GM12878 (cell line): ENCODE data around the gene TARBP1. TPM values are rescaled to one million over a fixed set of nuclear protein-coding genes. Genes with fewer than 3 reads are reported as not detected.

ENCODE experiments used
- ATAC-seq: fragments of 200-7000 bp; cut with Tn5 transposase; 3 replicates; pipeline ENCODE4 v1.9.1; 2020; ENCODE audit warnings: mild to moderate bottlenecking, moderate library complexity
- BruUV-seq: library from RNA; stranded (reverse); fragments of 400-500 nt; replicated peaks from 2 replicates; lab custom pipeline; 2021; lab: Mats Ljungman, UMichigan
- CTCF ChIA-PET: fragments of 300-600 bp; sonication (Branson Sonifier 250); formaldehyde crosslinking; extraction: SDS; loops from one replicate; lab custom pipeline; 2021; ENCODE audit warnings: inconsistent platforms; lab: Yijun Ruan, JAX
- POLR2A ChIA-PET: fragments of 350-600 bp; formaldehyde crosslinking; extraction: SDS; loops from one replicate; lab custom pipeline; 2021; ENCODE audit warnings: inconsistent platforms; lab: Charles Lee
- RAD21 ChIA-PET: fragments of 300-600 bp; sonication (Branson Sonifier 250); formaldehyde crosslinking; loops from one replicate; lab custom pipeline; 2023; ENCODE audit warnings: antibody characterized with exemption; ENCODE audit not compliant: unreplicated experiment; lab: Charles Lee
- SMC1A ChIA-PET: fragments of 300-600 bp; sonication (Branson Sonifier 250); formaldehyde crosslinking; loops from one replicate; lab custom pipeline; 2023; ENCODE audit not compliant: unreplicated experiment, uncharacterized antibody; lab: Charles Lee
- DNase-seq: peaks from one replicate; pipeline ENCODE4 v3.0.0-alpha.2; 2011; ENCODE audit warnings: low read depth, low spot score
- FAIRE-seq: peaks from 3 replicates; lab custom pipeline; 2011; peaks lifted over from hg19 to GRCh38; lab: Jason Lieb, UNC
- H2AFZ ChIP-seq: 2 replicates; pipeline ENCODE4 v1.6.0; 2011; ENCODE audit warnings: low read depth, low read length, control low read depth; ENCODE audit not compliant: control insufficient read depth
- H3K27ac ChIP-seq: 2 replicates; pipeline ENCODE4 v1.5.1; 2011; ENCODE audit warnings: control low read depth; ENCODE audit not compliant: control insufficient read depth, insufficient read depth
- H3K27me3 ChIP-seq, 2 experiments: replicated peaks in 1 of 2; 2 replicates each; pipeline versions ENCODE4 v1.6.0 to v1.6.1; 2011; ENCODE audit warnings: low read length in 1 of 2; ENCODE audit not compliant: control insufficient read depth in 2 of 2, insufficient read depth in 2 of 2
- H3K36me3 ChIP-seq, 2 experiments: 2 replicates each; pipeline ENCODE4 v1.5.1; 2011; ENCODE audit warnings: low read length in 1 of 2; ENCODE audit not compliant: control insufficient read depth in 2 of 2, insufficient read depth in 2 of 2
- H3K4me1 ChIP-seq: 2 replicates; pipeline ENCODE4 v1.6.1; 2011; ENCODE audit warnings: mild to moderate bottlenecking, low read length, moderate library complexity, mixed read lengths; ENCODE audit not compliant: control insufficient read depth, insufficient read depth
- H3K4me2 ChIP-seq: 2 replicates; pipeline ENCODE4 v1.6.0; 2011; ENCODE audit warnings: control low read depth; ENCODE audit not compliant: control insufficient read depth, insufficient read depth
- H3K4me3 ChIP-seq: fragments of 200-600 bp; sonication (generic); 2 replicates; pipeline ENCODE4 v1.5.1; 2016
- H3K79me2 ChIP-seq: 2 replicates; pipeline ENCODE4 v1.6.0; 2011; ENCODE audit warnings: low read length; ENCODE audit not compliant: control insufficient read depth, insufficient read depth
- H3K9ac ChIP-seq: 2 replicates; pipeline ENCODE4 v1.8.0; 2011; ENCODE audit warnings: low read length, control low read depth, mixed read lengths; ENCODE audit not compliant: control insufficient read depth, insufficient read depth
- H3K9me3 ChIP-seq: replicated peaks from 3 replicates; pipeline ENCODE4 v1.5.1; 2011; ENCODE audit warnings: mild to moderate bottlenecking, low read length; ENCODE audit not compliant: control insufficient read depth, insufficient read depth
- H4K20me1 ChIP-seq: 2 replicates; pipeline ENCODE4 v1.6.0; 2011; ENCODE audit not compliant: control insufficient read depth, insufficient read depth
- ATF2 ChIP-seq: IDR thresholded peaks from 2 replicates; pipeline ENCODE4 v1.6.1; 2012; ENCODE audit warnings: low read length, inconsistent platforms
- CBX5 ChIP-seq: sonication (generic); IDR thresholded peaks from 2 replicates; pipeline ENCODE4 v1.6.1; 2016; ENCODE audit warnings: low read depth, moderate library complexity, mild to moderate bottlenecking, inconsistent platforms
- GATAD2B ChIP-seq: fragments of 450-650 bp; conservative IDR thresholded peaks from 2 replicates; pipeline ENCODE4 v1.6.1; 2017; ENCODE audit warnings: low read depth, mild to moderate bottlenecking, moderate library complexity
- HCFC1 ChIP-seq: fragments of 150-350 bp; IDR thresholded peaks from 2 replicates; pipeline ENCODE4 v1.6.1; 2014; ENCODE audit warnings: low read length
- HDGF ChIP-seq: fragments of 450-650 bp; IDR thresholded peaks from 2 replicates; pipeline ENCODE4 v1.6.1; 2016; ENCODE audit warnings: antibody characterized with exemption
- IRF4 ChIP-seq: IDR thresholded peaks from 2 replicates; pipeline ENCODE4 v1.6.1; 2011; ENCODE audit warnings: low read depth, low read length
- JUNB ChIP-seq: IDR thresholded peaks from 2 replicates; pipeline ENCODE4 v1.6.1; 2016; ENCODE audit warnings: antibody characterized with exemption, mild to moderate bottlenecking
- POLR2A ChIP-seq: IDR thresholded peaks from 2 replicates; pipeline ENCODE4 v1.6.1; 2011; ENCODE audit warnings: low read depth, mild to moderate bottlenecking, low read length
- SP1 ChIP-seq: IDR thresholded peaks from one replicate; pipeline ENCODE4 v1.6.1; 2011; ENCODE audit warnings: low read depth, low read length
- STAT3 ChIP-seq: IDR thresholded peaks from 2 replicates; pipeline ENCODE4 v1.6.1; 2011; ENCODE audit warnings: low read depth, low read length, improper control_type of control experiment
- TAF1 ChIP-seq: IDR thresholded peaks from 2 replicates; pipeline ENCODE4 v1.6.1; 2011; ENCODE audit warnings: mild to moderate bottlenecking, low read depth, low read length, borderline replicate concordance
- TCF12 ChIP-seq: IDR thresholded peaks from 2 replicates; pipeline ENCODE4 v1.6.1; 2011; ENCODE audit warnings: low read depth, mild to moderate bottlenecking, low read length
- YBX1 ChIP-seq: fragments of 450-650 bp; IDR thresholded peaks from 2 replicates; pipeline ENCODE4 v1.6.1; 2016; ENCODE audit warnings: antibody characterized with exemption
- YY1 ChIP-seq: IDR thresholded peaks from 2 replicates; pipeline ENCODE4 v1.6.1; 2011; ENCODE audit warnings: low read depth, mild to moderate bottlenecking, low read length
- WGBS: methylation state at CpG from one replicate; pipeline ENCODE4 v1.1.6; 2016; ENCODE audit warnings: low lambda C conversion rate; ENCODE audit not compliant: insufficient replicate concordance, insufficient coverage; ENCODE audit errors: missing lambda C conversion rate; 5-methylcytosine and 5-hydroxymethylcytosine counted together
- in situ Hi-C: fragments of 300-500 bp; cut with MboI; formaldehyde crosslinking; loops from 9 replicates; pipeline ENCODE4 v1.14.3; 2018; ENCODE audit warnings: mixed read lengths
- intact Hi-C: fragments of 100-400 bp; cut with micrococcal nuclease; formaldehyde crosslinking; loops from one replicate; pipeline ENCODE4 v1.14.2; 2022; ENCODE audit not compliant: unreplicated experiment
- polyA plus RNA-seq, 11 experiments: library from polyadenylated mRNA; depleted of rRNA in 4 of 11; unstranded in 6 of 11; stranded (reverse) in 5 of 11; fragments of >200 nt; fragmentation: Nextera tagmentation in 4 of 11; fragmentation: Illumina TruSeq in 1 of 11; extraction: Ambion mirVana in 4 of 11; extraction: Trizol in 1 of 11; gene quantifications; 1 replicate in 1 of 11; 2 replicates in 10 of 11; pipeline versions ENCODE4 v1.2.1 to v1.2.3, GENCODE V29; 2011 to 2016; ENCODE audit warnings: inconsistent platforms in 2 of 11, missing spikeins in 2 of 11, low read depth in 1 of 11
- total RNA-seq, 4 experiments: library from RNA; depleted of rRNA in 3 of 4; stranded (reverse); fragments of >200 nt in 3 of 4; fragmentation: Illumina TruSeq in 1 of 4; extraction: Trizol in 1 of 4; gene quantifications; 2 replicates each; pipeline versions ENCODE4 v1.2.1 to v1.2.3, GENCODE V29; 2013 to 2021
- TF ChIP-seq, protein P1 (sequence below): IDR thresholded peaks from 2 replicates; pipeline ENCODE4 v1.6.1; 2011; ENCODE audit warnings: low read depth, mild to moderate bottlenecking, low read length, moderate library complexity, borderline replicate concordance; ENCODE audit errors: extremely low read depth
- TF ChIP-seq, protein P2 (sequence below): fragments of 450-650 bp; IDR thresholded peaks from 2 replicates; pipeline ENCODE4 v1.6.1; 2017; ENCODE audit warnings: mild to moderate bottlenecking

TARBP1 gene
- total and polyA plus RNA-seq, 10 of the 15 experiments (the other 5 are each of a cell fraction or from before 2014, with no cell fraction given), result 10.8 to 94.4 (median 35.3) TPM

- in situ Hi-C loops, result no loop called here
- RAD21 ChIA-PET, result no interaction called here
- WGBS, result 50% methylated on average over 1 of the region's 1 CpG
- no peaks in the 10 kb centered on the region for H3K36me3 ChIP-seq
- H3K79me2 ChIP-seq, result no peaks in the 10 kb centered on the region
- H3K4me2 ChIP-seq, result no peak overlapping the region
- no peak for FAIRE-seq
- peaks cover 0 to 4% of the 10 kb centered on the region in 2 experiments; a peak in 1 of 4 replicates for H3K27me3 ChIP-seq
- no peak overlapping the region for H2AFZ ChIP-seq
- no peaks in the 10 kb centered on the region for H3K4me1 ChIP-seq
- DNase-seq, result no peak
- POLR2A ChIA-PET, result no interaction called here
- no peak overlapping the region for H3K27ac ChIP-seq
- no peak for ATAC-seq
- H3K4me3 ChIP-seq, result no peak overlapping the region
- H3K9me3 ChIP-seq, result no peaks in the 10 kb centered on the region
- no peaks in the 10 kb centered on the region for H4K20me1 ChIP-seq
- no peak for TF ChIP-seq ATF2
- TF ChIP-seq GATAD2B, result no peak
- no peak for TF ChIP-seq SP1
- no peak for TF ChIP-seq POLR2A
- no peak for TF ChIP-seq YY1
- no peak for TF ChIP-seq HCFC1
- TF ChIP-seq, protein P1, sequence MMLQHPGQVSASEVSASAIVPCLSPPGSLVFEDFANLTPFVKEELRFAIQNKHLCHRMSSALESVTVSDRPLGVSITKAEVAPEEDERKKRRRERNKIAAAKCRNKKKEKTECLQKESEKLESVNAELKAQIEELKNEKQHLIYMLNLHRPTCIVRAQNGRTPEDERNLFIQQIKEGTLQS, result no peak
- no peak for TF ChIP-seq IRF4
- TF ChIP-seq, protein P2, sequence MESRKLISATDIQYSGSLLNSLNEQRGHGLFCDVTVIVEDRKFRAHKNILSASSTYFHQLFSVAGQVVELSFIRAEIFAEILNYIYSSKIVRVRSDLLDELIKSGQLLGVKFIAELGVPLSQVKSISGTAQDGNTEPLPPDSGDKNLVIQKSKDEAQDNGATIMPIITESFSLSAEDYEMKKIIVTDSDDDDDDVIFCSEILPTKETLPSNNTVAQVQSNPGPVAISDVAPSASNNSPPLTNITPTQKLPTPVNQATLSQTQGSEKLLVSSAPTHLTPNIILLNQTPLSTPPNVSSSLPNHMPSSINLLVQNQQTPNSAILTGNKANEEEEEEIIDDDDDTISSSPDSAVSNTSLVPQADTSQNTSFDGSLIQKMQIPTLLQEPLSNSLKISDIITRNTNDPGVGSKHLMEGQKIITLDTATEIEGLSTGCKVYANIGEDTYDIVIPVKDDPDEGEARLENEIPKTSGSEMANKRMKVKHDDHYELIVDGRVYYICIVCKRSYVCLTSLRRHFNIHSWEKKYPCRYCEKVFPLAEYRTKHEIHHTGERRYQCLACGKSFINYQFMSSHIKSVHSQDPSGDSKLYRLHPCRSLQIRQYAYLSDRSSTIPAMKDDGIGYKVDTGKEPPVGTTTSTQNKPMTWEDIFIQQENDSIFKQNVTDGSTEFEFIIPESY, result no peak
- TF ChIP-seq TCF12, result no peak
- TF ChIP-seq CBX5, result no peak
- TF ChIP-seq HDGF, result no peak
- TF ChIP-seq JUNB, result no peak
- TF ChIP-seq TAF1, result no peak
- no peak for TF ChIP-seq YBX1
- TF ChIP-seq STAT3, result no peak
- intact Hi-C loops, result no loop called here
- no TSS peak for BruUV-seq
- SMC1A ChIA-PET, result no interaction called here
- CTCF ChIA-PET, result no interaction called here
- no peak overlapping the region for H3K9ac ChIP-seq
Observed at GRCh38 chr1:234345237-234345636, 133.7 kb downstream of the TARBP1 start.
